GOT3 (cell line): ENCODE data around the gene BPIFB6.

ENCODE experiments used
- DNase-seq: peaks from one replicate; lab custom pipeline; 2025; ENCODE audit warnings: mixed read lengths; lab: John Stamatoyannopoulos, UW

The BPIFB6 gene

DNA sequence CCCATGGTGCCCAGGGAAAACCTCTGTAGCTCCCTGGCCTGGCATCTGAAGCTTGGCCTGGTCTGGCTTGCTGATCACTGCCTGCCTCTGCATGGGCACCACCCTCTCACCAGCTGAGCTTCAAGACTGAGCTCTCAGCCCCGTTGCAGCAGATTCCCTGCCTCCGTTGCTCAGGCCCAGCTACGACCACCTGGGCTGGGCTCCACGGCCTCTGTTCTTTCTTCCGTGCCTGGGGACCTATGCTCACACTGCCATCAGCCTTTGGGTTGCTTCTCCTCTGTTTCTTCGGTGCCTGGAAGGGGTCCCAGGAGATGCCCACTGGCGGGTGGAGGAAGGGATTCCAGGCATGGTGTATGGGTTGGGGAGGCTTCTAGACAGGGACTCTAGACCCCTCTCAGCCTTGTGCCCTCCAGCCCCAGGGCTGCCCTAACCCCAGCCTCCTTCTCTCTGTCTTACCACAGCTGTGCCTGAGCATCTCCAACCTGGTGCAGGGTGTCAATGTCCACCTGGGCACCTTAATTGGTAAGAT, 14.8 kb upstream of the BPIFB6 start:
- DNase-seq = no peak

DNA sequence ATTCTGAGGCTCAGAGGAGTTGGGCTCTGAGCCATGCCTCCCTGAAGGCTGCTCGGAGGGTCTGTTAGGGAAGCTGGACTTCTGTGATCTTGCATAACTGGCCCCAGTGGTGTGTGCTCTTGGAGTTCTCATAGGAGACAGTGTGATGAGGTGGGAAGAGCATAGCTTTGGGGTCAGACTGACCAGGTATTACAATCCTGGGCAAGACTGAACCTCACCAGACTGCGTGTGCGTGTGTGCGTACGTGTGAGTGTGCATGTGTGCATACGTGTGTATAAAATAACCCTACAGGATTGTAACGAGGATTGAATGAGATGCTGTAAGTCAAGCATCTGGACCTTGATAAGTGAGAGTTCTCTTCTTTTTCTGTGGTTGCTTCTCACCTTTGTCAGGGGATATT, 13.9 kb upstream of the BPIFB6 start:
- DNase-seq = no peak

GRCh38 chr20:33018169-33018931, 13.1 kb upstream of the BPIFB6 start:
- DNase-seq = no peak

- no peak for DNase-seq
Observed at GRCh38 chr20:33019465-33020277, 11.8 kb upstream of the BPIFB6 start.

DNA sequence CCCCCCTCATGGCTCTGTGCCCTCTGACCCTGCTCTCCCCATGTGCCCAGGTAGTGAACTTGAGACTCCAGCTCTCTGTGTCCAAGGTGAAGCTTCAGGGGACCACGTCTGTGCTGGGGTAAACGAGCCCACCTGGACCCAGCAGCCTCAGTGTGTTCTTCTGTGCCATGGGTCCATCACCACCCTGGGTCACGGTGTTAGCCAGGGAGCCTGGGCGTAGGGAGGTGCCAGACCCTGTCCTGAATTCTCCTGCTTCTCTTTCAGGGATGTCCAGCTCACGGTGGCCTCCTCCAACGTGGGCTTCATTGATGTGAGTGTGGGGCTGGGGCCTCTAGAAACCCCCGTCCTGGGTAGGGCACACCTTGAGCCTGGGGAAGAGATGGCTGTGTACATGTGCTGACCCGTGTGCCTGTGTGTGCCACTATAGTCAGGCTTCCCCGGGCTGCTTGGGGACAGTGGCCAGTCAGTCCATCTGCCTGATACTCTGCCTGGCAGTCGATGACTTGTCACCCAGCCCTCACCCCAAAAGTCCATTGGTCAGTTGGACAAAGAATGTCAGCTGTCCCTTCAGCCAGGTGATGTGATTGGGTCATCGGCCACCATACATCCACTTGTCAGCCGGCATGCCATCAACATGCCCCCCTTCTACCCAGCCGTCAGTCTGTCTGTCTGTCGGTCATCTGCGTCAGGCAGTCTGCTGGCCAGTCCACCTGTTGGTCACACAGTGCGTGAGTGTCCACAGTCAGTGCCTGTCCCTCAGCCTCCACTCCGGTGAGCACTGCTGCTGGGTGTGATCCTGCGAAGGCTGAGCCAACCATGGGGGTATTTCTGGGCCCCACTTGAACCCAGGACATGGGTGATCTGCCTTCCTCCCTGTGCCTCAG, 10.9 kb upstream of the BPIFB6 start:
- no peak for DNase-seq

- no peak for DNase-seq
Observed at GRCh38 chr20:33021879-33022278, 9.6 kb upstream of the BPIFB6 start.

GRCh38 chr20:33022289-33022688, 9.2 kb upstream of the BPIFB6 start:
- DNase-seq = no peak

DNA sequence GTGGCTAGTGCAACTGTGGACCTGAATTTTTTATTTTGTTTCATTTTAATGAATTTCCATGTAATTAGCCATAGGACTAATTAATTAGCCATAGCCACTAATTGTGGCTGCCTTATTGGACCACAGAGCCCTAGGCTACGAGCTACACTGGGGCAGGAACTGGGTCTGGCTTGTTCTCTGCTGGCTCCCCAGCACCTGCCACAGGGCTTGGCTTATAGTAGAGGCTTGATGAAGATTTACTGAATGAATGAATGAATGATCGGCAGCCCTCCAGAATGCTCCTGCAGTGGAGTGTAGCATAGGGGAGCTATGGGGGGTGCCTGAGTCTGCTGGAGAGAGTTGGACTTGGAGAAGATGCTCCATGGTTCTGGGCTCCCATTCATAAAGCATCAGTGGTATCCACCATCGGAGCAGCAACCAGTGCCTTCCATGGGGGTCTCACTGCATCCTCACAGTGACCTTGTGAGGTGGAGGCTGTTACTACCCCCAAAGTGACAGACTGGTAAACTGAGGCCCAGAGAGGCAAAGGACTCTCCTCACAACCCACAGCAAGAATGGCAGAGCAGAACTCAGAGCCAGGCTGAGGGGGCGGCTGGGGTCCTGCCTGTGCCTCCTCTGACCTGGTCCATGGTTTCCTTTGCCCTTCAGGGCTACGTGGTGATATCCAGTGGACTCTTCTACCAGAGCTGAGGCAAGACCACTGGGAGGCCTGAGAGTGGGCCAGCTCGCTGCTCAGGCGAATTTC, 8.6 kb upstream of the BPIFB6 start:
- DNase-seq = no peak

GRCh38 chr20:33023439-33024242, 7.8 kb upstream of the BPIFB6 start:
- no peak for DNase-seq

- no peak for DNase-seq
Observed at GRCh38 chr20:33024243-33024560, 7.2 kb upstream of the BPIFB6 start.

DNA sequence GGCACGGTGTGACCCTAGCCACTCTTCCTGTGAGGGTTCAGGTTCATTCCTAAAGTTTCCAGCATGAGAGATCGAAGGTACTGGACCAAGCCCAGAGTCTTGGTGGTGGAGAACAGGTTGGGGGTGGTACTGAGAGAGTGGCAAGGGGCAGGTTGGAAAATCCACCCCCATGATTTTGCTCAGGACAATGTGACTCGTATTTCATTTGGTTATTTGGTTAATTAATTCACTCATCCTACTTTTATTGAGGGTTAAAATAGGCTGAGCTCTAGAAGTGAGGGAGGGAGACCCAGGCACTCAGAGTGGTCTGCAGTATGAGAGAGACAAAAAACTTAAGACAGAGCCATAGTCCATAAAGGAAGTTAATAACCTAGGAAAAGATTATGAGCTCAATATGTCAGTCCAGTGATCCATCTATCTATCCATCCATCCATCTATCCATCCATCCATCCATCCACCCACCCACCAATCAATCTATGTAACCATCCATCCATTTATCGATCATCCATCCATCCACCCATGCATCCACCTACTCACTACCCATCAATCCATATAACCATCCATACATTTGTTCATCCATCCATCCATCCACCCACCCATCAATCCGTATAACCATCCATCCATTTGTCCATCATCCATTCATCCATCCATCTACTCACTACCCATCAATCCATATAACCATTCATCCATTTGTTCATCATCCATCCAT, 6.7 kb upstream of the BPIFB6 start:
- DNase-seq = no peak

GRCh38 chr20:33025318-33025876, 6.1 kb upstream of the BPIFB6 start:
- DNase-seq = no peak

GRCh38 chr20:33026072-33026778, 5.2 kb upstream of the BPIFB6 start:
- DNase-seq = no peak

- no peak for DNase-seq
Observed at GRCh38 chr20:33026779-33027759, 4.4 kb upstream of the BPIFB6 start.

DNA sequence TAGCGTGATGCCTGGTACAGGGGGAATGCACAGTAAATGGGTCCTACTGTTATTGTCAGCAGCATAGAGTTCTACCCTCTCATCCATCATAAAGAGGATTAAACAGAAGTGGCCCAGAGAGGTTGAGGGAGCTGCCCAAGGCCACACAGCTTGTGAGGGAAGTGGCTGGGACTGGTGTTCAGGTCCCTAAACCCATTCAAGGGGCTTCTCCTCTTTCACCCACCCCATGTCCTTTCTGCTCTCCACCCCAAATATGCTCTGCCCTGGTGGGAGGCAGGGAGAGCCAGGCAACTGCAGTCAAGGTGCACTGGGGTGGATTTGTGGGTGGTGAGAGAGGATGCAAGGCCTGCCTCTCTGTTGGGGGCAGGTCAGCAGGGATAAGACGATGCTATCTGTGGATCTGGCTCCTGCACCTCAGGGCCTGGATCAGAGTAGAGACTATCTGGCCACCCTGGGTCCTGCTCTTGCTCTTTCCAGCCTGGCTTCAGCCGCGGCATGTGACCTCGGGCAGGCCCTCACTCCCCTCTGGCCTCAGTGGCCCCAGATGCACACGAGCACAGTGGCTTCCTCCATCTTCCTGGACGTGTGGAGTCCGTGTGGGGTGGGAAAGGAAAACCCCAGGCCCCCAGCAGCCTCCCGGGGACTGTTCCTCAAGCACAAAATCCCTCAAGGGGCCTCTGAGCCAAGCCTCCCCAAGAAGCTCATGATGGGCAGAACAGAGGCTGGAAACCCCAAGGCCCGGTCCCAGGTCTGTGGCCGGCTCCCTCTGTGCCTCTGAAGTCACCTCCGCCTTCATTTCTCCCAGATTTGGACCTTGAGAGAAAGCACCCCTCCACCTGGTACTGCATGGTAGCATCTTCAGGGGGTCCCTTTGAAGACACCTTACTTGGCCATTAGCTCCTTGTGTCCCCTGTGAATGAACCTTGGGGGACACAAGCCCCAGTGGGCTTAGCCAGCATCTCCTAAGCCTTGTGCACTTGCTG, 3.4 kb upstream of the BPIFB6 start:
- DNase-seq = no peak

DNA sequence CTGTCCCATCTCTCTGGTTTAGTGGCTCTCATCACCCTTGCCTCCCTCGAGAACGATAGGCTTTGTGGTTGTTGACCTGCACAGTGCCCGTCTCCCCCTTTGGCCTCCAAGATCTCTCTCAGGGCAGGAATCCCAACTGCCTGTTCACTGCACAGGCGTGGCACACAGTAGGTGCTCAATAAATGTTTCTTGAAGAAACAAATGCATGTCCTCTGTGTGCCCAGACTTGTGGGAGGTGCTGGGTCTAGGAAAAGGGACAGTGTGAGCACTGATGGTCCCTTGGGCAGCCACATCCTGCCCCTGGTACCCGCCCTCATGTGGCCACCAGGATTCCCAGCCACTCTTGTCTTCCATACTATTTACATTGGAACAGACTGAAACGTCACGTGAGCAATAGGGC, 2.6 kb upstream of the BPIFB6 start:
- no peak for DNase-seq

DNA sequence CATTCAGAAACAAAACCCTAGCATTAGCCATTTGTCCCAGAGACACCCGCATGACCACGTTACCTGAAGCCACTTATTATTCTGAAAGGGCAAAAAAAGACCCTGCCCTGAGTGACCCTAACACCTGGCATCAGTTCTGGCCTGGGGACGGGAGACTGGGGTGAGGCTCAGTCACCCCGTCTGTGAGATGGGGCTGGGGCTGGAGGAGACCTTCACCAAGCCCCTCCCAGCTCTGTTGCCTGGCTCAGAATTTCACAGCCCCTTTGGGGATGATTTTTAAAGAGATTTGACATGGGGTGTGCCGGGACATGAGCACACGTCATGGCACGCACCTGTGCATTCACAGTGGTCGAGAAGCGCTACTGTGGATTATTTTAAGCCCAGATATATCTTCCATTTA, 1.4 kb upstream of the BPIFB6 start:
- DNase-seq = no peak
